ENCODE results near the gene COL18A1.

COL18A1 gene

GRCh38 chr21:45383615-45384201, 21.3 kb upstream of the COL18A1 start:
- no peaks in the 10 kb centered on the region for H3K36me3 ChIP-seq (replicated peaks)
- no peak for DNase-seq
- H3K4me3 ChIP-seq (ENCODE audit: low read depth, low read length): no peak overlapping the region
- no peaks in the 10 kb centered on the region for H3K27me3 ChIP-seq (replicated peaks)
- no peak overlapping the region for H3K27ac ChIP-seq
- no peak for TF ChIP-seq CTCF (IDR thresholded peaks at IDR 0.05; ENCODE audit: low read depth, low read length, missing control alignments)
- in situ Hi-C loops (cut with HindIII; ENCODE audit: low pct_ligation_motif_present, low sequenced_read_pairs): no loop called here

GRCh38 chr21:45384656-45385548, 20.1 kb upstream of the COL18A1 start:
- in situ Hi-C loops (cut with HindIII; ENCODE audit: low pct_ligation_motif_present, low sequenced_read_pairs): no loop called here
- Histone ChIP-seq H3K27ac (no peak overlapping the region), H3K4me3 (ENCODE audit: low read depth, low read length) (no peak overlapping the region), H3K36me3 (replicated peaks) (no peaks in the 10 kb centered on the region), H3K27me3 (replicated peaks) (no peaks in the 10 kb centered on the region)
- DNase-seq: no peak
- TF ChIP-seq CTCF (IDR thresholded peaks at IDR 0.05; ENCODE audit: low read depth, low read length, missing control alignments): no peak

- H3K27me3 ChIP-seq (replicated peaks): no peaks in the 10 kb centered on the region
- no peak for DNase-seq
- no peak for TF ChIP-seq CTCF (IDR thresholded peaks at IDR 0.05; ENCODE audit: low read depth, low read length, missing control alignments)
- H3K27ac ChIP-seq: no peak overlapping the region
- in situ Hi-C loops (cut with HindIII; ENCODE audit: low pct_ligation_motif_present, low sequenced_read_pairs): no loop called here
- no peaks in the 10 kb centered on the region for H3K36me3 ChIP-seq (replicated peaks)
- H3K4me3 ChIP-seq (ENCODE audit: low read depth, low read length): no peak overlapping the region
These were observed 19.4 kb upstream of the COL18A1 start for GRCh38 chr21:45385549-45386050.

- H3K36me3 ChIP-seq (replicated peaks): no peaks in the 10 kb centered on the region
- no peak for DNase-seq
- H3K27ac ChIP-seq: no peak overlapping the region
- H3K4me3 ChIP-seq (ENCODE audit: low read depth, low read length): no peak overlapping the region
- in situ Hi-C loops (cut with HindIII; ENCODE audit: low pct_ligation_motif_present, low sequenced_read_pairs): no loop called here
- no peak for TF ChIP-seq CTCF (IDR thresholded peaks at IDR 0.05; ENCODE audit: low read depth, low read length, missing control alignments)
- H3K27me3 ChIP-seq (replicated peaks): no peaks in the 10 kb centered on the region
These were observed 18.6 kb upstream of the COL18A1 start for GRCh38 chr21:45386336-45386727.

- no peak overlapping the region for H3K4me3 ChIP-seq (ENCODE audit: low read depth, low read length)
- peak; percentile 63 for TF ChIP-seq CTCF (IDR thresholded peaks at IDR 0.05; ENCODE audit: low read depth, low read length, missing control alignments)
- no peak overlapping the region for H3K27ac ChIP-seq
- H3K36me3 ChIP-seq (replicated peaks): no peaks in the 10 kb centered on the region
- in situ Hi-C loops (cut with HindIII; ENCODE audit: low pct_ligation_motif_present, low sequenced_read_pairs): no loop called here
- H3K27me3 ChIP-seq (replicated peaks): no peaks in the 10 kb centered on the region
- peak; percentile 84 for DNase-seq
These were observed 18.1 kb upstream of the COL18A1 start for GRCh38 chr21:45386728-45387371.
